Measurements from ENCODE around the gene PSMF1.

The PSMF1 gene

GRCh38 chr20:1144401-1145172 is 26.2 kb downstream of the PSMF1 start:
- TF ChIP-seq POLR2AphosphoS5 (IDR thresholded peaks at IDR 0.05; ENCODE audit: low read depth, low read length) (no peak), SIN3A (IDR thresholded peaks at IDR 0.05; ENCODE audit: borderline replicate concordance, insufficient read depth, low read length) (no peak), REST (IDR thresholded peaks at IDR 0.05; ENCODE audit: insufficient read depth in 1 of 2, low read depth in 2 of 2, low read length in 2 of 2) (no peak), TAF1 (IDR thresholded peaks at IDR 0.05; ENCODE audit: borderline replicate concordance, insufficient read depth, low read length) (no peak), FOXP2 (optimal IDR thresholded peaks at IDR 0.05; ENCODE audit: borderline replicate concordance, extremely low read depth, extremely low read length, insufficient read depth) (no peak)

GRCh38 chr20:1146957-1147356 is 28.6 kb downstream of the PSMF1 start:
- TF ChIP-seq POLR2AphosphoS5 (IDR thresholded peaks at IDR 0.05; ENCODE audit: low read depth, low read length) (no peak), SIN3A (IDR thresholded peaks at IDR 0.05; ENCODE audit: borderline replicate concordance, insufficient read depth, low read length) (no peak), TAF1 (IDR thresholded peaks at IDR 0.05; ENCODE audit: borderline replicate concordance, insufficient read depth, low read length) (no peak), REST (IDR thresholded peaks at IDR 0.05; ENCODE audit: insufficient read depth in 1 of 2, low read depth in 2 of 2, low read length in 2 of 2) (no peak), FOXP2 (optimal IDR thresholded peaks at IDR 0.05; ENCODE audit: borderline replicate concordance, extremely low read depth, extremely low read length, insufficient read depth) (no peak)

GRCh38 chr20:1150218-1150617 is 31.8 kb downstream of the PSMF1 start:
- TF ChIP-seq REST (IDR thresholded peaks at IDR 0.05; ENCODE audit: insufficient read depth in 1 of 2, low read depth in 2 of 2, low read length in 2 of 2) (no peak), TAF1 (IDR thresholded peaks at IDR 0.05; ENCODE audit: borderline replicate concordance, insufficient read depth, low read length) (no peak), SIN3A (IDR thresholded peaks at IDR 0.05; ENCODE audit: borderline replicate concordance, insufficient read depth, low read length) (no peak), FOXP2 (optimal IDR thresholded peaks at IDR 0.05; ENCODE audit: borderline replicate concordance, extremely low read depth, extremely low read length, insufficient read depth) (no peak)

GRCh38 chr20:1150968-1151367 is 32.6 kb downstream of the PSMF1 start:
- TF ChIP-seq FOXP2 (optimal IDR thresholded peaks at IDR 0.05; ENCODE audit: borderline replicate concordance, extremely low read depth, extremely low read length, insufficient read depth) = no peak
- TF ChIP-seq SIN3A (IDR thresholded peaks at IDR 0.05; ENCODE audit: borderline replicate concordance, insufficient read depth, low read length) = no peak
- no peak for TF ChIP-seq POLR2AphosphoS5 (IDR thresholded peaks at IDR 0.05; ENCODE audit: low read depth, low read length)
- TF ChIP-seq TAF1 (IDR thresholded peaks at IDR 0.05; ENCODE audit: borderline replicate concordance, insufficient read depth, low read length) = no peak
- no peak for TF ChIP-seq REST (IDR thresholded peaks at IDR 0.05; ENCODE audit: insufficient read depth in 1 of 2, low read depth in 2 of 2, low read length in 2 of 2)

All from PFSK-1 (cell line).